K562 (cell line): Measurements from ENCODE around the gene HES5. TPM values are rescaled to one million over a fixed set of nuclear protein-coding genes. Genes with fewer than 3 reads are reported as not detected.
A peak's percentile ranks its signal among the peaks of the same experiment; 100 is the strongest.

Source experiments
- CBX3 ChIP-seq, 2 experiments: IDR thresholded peaks; 1 replicate in 1 of 2; 2 replicates in 1 of 2; pipeline ENCODE4 v1.6.1; 2012; ENCODE audit warnings: inconsistent platforms in 2 of 2, low read length in 2 of 2, borderline replicate concordance in 1 of 2, control low read depth in 1 of 2
- CHCHD3 ChIP-seq: fragments of 250-450 bp; sonication (Bioruptor Pico); IDR thresholded peaks from 2 replicates; pipeline ENCODE4 v2.1.2; 2022; ENCODE audit warnings: mild to moderate bottlenecking
- CHD2 ChIP-seq: IDR thresholded peaks from 2 replicates; pipeline ENCODE4 v1.6.1; 2011; ENCODE audit warnings: low read depth, low read length
- CHD7 ChIP-seq: fragments of 200-600 bp; sonication (generic); IDR thresholded peaks from one replicate; pipeline ENCODE4 v1.6.1; 2012; ENCODE audit warnings: mild to moderate bottlenecking, low read depth, low read length, inconsistent platforms
- CTBP1 ChIP-seq: fragments of 450-650 bp; IDR thresholded peaks from 2 replicates; pipeline ENCODE4 v1.6.1; 2016; ENCODE audit warnings: borderline replicate concordance
- DDX20 ChIP-seq: fragments of 450-650 bp; IDR thresholded peaks from 2 replicates; pipeline ENCODE4 v1.6.1; 2016; ENCODE audit warnings: missing genetic modification characterization, low read depth, mild to moderate bottlenecking, missing compliant biosample characterization, moderate library complexity
- FOXO4 ChIP-seq: fragments of 450-650 bp; formaldehyde crosslinking; IDR thresholded peaks from 2 replicates; pipeline ENCODE4 v1.4.0; 2020; ENCODE audit warnings: mild to moderate bottlenecking, moderate library complexity
- HMG20A ChIP-seq: fragments of 450-650 bp; formaldehyde crosslinking; conservative IDR thresholded peaks from 2 replicates; pipeline ENCODE4 v1.4.0; 2020; ENCODE audit warnings: mild to moderate bottlenecking, mixed read lengths
- ID3 ChIP-seq, 2 experiments: fragments of 250-450 bp in 1 of 2; fragments of 450-650 bp in 1 of 2; sonication (Bioruptor Pico) in 1 of 2; IDR thresholded peaks; 2 replicates each; pipeline versions ENCODE4 v1.6.1 to v1.8.0; 2016 to 2021; ENCODE audit warnings: mild to moderate bottlenecking in 2 of 2, moderate library complexity in 2 of 2, missing compliant biosample characterization in 1 of 2, missing genetic modification characterization in 1 of 2
- KAT2B ChIP-seq: IDR thresholded peaks from one replicate; pipeline ENCODE4 v1.6.1; 2012; ENCODE audit warnings: low read depth, mild to moderate bottlenecking, control low read depth, inconsistent platforms, low read length, moderate library complexity
- POLR2G ChIP-seq: fragments of 200-400 bp; formaldehyde crosslinking; IDR thresholded peaks from 2 replicates; pipeline ENCODE4 v1.6.1; 2017; ENCODE audit warnings: low read depth, mild to moderate bottlenecking, antibody characterized with exemption, low read length, moderate library complexity
- SLC30A9 ChIP-seq: fragments of 250-450 bp; sonication (Bioruptor Pico); IDR thresholded peaks from 2 replicates; pipeline ENCODE4 v1.8.0; 2022; ENCODE audit warnings: mild to moderate bottlenecking, moderate library complexity
- USF2 ChIP-seq: sonication (generic); formaldehyde crosslinking; IDR thresholded peaks from 2 replicates; pipeline ENCODE4 v1.5.0; 2020; ENCODE audit warnings: missing genetic modification reagents
- ZNF133 ChIP-seq: fragments of 250-450 bp; sonication (Bioruptor Pico); IDR thresholded peaks from 2 replicates; pipeline ENCODE4 v1.4.0; 2020; ENCODE audit warnings: mild to moderate bottlenecking
- polyA plus RNA-seq, 8 experiments: library from polyadenylated mRNA; depleted of rRNA in 4 of 8; stranded (reverse) in 5 of 8; unstranded in 3 of 8; fragments of >200 nt; fragmentation: Nextera tagmentation in 2 of 8; fragmentation: Illumina TruSeq in 1 of 8; extraction: Ambion mirVana in 2 of 8; extraction: Trizol in 1 of 8; gene quantifications; 2 replicates each; pipeline versions ENCODE4 v1.2.1 to v1.2.3, GENCODE V29; 2011 to 2014; ENCODE audit warnings: inconsistent platforms in 1 of 8, missing spikeins in 1 of 8
- total RNA-seq, 7 experiments: library from RNA; depleted of rRNA in 6 of 7; stranded (reverse); fragments of >200 nt in 6 of 7; fragmentation: Illumina TruSeq in 2 of 7; extraction: Trizol in 2 of 7; gene quantifications; 2 replicates each; pipeline versions ENCODE4 v1.2.1 to v1.2.3, GENCODE V29; 2011 to 2021; ENCODE audit warnings: low replicate concordance in 1 of 7

The HES5 gene
- total and polyA plus RNA-seq, 9 of the 15 experiments (the other 6 are each of a cell fraction or from before 2014, with no cell fraction given), result not detected

GRCh38 chr1:2548068-2548589 lies 18.1 kb upstream of the HES5 start (continued):
- TF ChIP-seq CHD7, result no peak
- TF ChIP-seq CTBP1, result peak; percentile 65; the same call in 1 of the 2 replicates
- TF ChIP-seq HMG20A (CRISPR knock-in tag), result no peak
- no peak for TF ChIP-seq ID3 (CRISPR knock-in tag; IDR thresholded peaks at IDR 0.05)
- no peak for TF ChIP-seq ID3 (tag; IDR thresholded peaks at IDR 0.05)
- no peak for TF ChIP-seq DDX20
- TF ChIP-seq USF2 (CRISPR knock-in tag), result no peak
- no peak for TF ChIP-seq KAT2B
- TF ChIP-seq SLC30A9, result no peak
- TF ChIP-seq POLR2G, result no peak; the same call in 1 of the 2 replicates
- TF ChIP-seq CBX3 (IDR thresholded peaks at IDR 0.05; ENCODE audit: borderline replicate concordance in 1 of 2, low read length in 2 of 2), result no peak
- TF ChIP-seq FOXO4 (CRISPR knock-in tag), result 0 out of 2 replicates have a peak, but pooled peaks have one; percentile 57
- TF ChIP-seq CHD2, result no peak
- TF ChIP-seq ZNF133 (CRISPR knock-in tag), result no peak
- TF ChIP-seq CHCHD3 (CRISPR knock-in tag), result no peak
